Liver (tissue), 9 donors: Measurements from ENCODE around the gene CBLC. TPM values are rescaled to one million over a fixed set of nuclear protein-coding genes. Genes with fewer than 3 reads are reported as not detected.
A peak's percentile ranks its signal among the peaks of the same experiment; 100 is the strongest.

Experiments
- DNase-seq: peaks from one replicate; pipeline ENCODE4 v3.0.0-alpha.2; 2017; ENCODE audit warnings: low spot score
- H3K27ac ChIP-seq, 2 donors: one replicate each; pipeline ENCODE4 v1.7.0; 2013; ENCODE audit warnings: inconsistent platforms in 2 of 2, low read length in 2 of 2, control low read depth in 1 of 2, low read depth in 1 of 2, mild to moderate bottlenecking in 1 of 2
- H3K27me3 ChIP-seq, 4 donors: one replicate each; pipeline versions ENCODE4 v1.6.1 to v1.7.0; 2013; ENCODE audit warnings: low read length in 3 of 4, inconsistent platforms in 1 of 4, mild to moderate bottlenecking in 1 of 4, moderate library complexity in 1 of 4; ENCODE audit not compliant: control insufficient read depth in 4 of 4, insufficient read depth in 4 of 4
- H3K36me3 ChIP-seq, 4 donors: one replicate each; pipeline versions ENCODE4 v1.6.1 to v1.7.0; 2013; ENCODE audit warnings: low read length in 3 of 4, mild to moderate bottlenecking in 3 of 4, low read depth in 1 of 4, moderate library complexity in 1 of 4; ENCODE audit not compliant: control insufficient read depth in 4 of 4, insufficient read depth in 3 of 4
- H3K4me1 ChIP-seq, 4 donors: one replicate each; pipeline versions ENCODE4 v1.6.1 to v1.7.0; 2013; ENCODE audit warnings: low read length in 3 of 4, mild to moderate bottlenecking in 3 of 4, moderate library complexity in 1 of 4; ENCODE audit not compliant: control insufficient read depth in 4 of 4, insufficient read depth in 4 of 4
- H3K4me3 ChIP-seq, 3 donors: one replicate each; pipeline versions ENCODE4 v1.6.1 to v1.7.0; 2013; ENCODE audit warnings: low read length in 3 of 3, control low read depth in 1 of 3, low read depth in 1 of 3, mild to moderate bottlenecking in 1 of 3
- H3K9ac ChIP-seq, 2 donors: one replicate each; pipeline ENCODE4 v1.7.0; 2013; ENCODE audit warnings: low read length in 2 of 2, mild to moderate bottlenecking in 2 of 2, moderate library complexity in 2 of 2, control low read depth in 1 of 2, low read depth in 1 of 2
- H3K9me3 ChIP-seq, 4 donors: one replicate each; pipeline versions ENCODE4 v1.6.1 to v1.7.0; 2013; ENCODE audit warnings: low read length in 3 of 4; ENCODE audit not compliant: control insufficient read depth in 4 of 4
- CTCF ChIP-seq: fragments of 150-350 bp; IDR thresholded peaks from 2 replicates; pipeline ENCODE4 v1.5.1; 2017; ENCODE audit warnings: improper control_type of control experiment, low read depth, low read length; ENCODE audit not compliant: missing input control
- EGR1 ChIP-seq, 2 donors: IDR thresholded peaks; 2 replicates each; pipeline ENCODE4 v1.6.1; 2016 to 2018; ENCODE audit warnings: antibody characterized with exemption in 2 of 2, low read depth in 2 of 2
- FOXA1 ChIP-seq: IDR thresholded peaks from 2 replicates; pipeline ENCODE4 v1.6.1; 2016; ENCODE audit warnings: antibody characterized with exemption
- FOXA2 ChIP-seq: IDR thresholded peaks from 2 replicates; pipeline ENCODE4 v1.6.1; 2016; ENCODE audit warnings: antibody characterized with exemption
- GABPA ChIP-seq, 2 donors: IDR thresholded peaks in 1 of 2; conservative IDR thresholded peaks in 1 of 2; 2 replicates each; pipeline ENCODE4 v1.6.1; 2016; ENCODE audit warnings: antibody characterized with exemption in 2 of 2, mild to moderate bottlenecking in 1 of 2, moderate library complexity in 1 of 2
- HNF4A ChIP-seq, 2 donors: conservative IDR thresholded peaks; 2 replicates each; pipeline ENCODE4 v1.6.1; 2016; ENCODE audit warnings: antibody characterized with exemption in 2 of 2, mild to moderate bottlenecking in 2 of 2
- HNF4G ChIP-seq: IDR thresholded peaks from 2 replicates; pipeline ENCODE4 v1.6.1; 2016; ENCODE audit warnings: antibody characterized with exemption
- JUND ChIP-seq, 2 donors: IDR thresholded peaks; 2 replicates each; pipeline ENCODE4 v1.6.1; 2016; ENCODE audit warnings: antibody characterized with exemption in 2 of 2
- MAX ChIP-seq: IDR thresholded peaks from 2 replicates; pipeline ENCODE4 v1.6.1; 2016; ENCODE audit warnings: antibody characterized with exemption
- NR2F2 ChIP-seq: IDR thresholded peaks from 2 replicates; pipeline ENCODE4 v1.6.1; 2016; ENCODE audit warnings: antibody characterized with exemption
- RAD21 ChIP-seq, 2 donors: IDR thresholded peaks; 2 replicates each; pipeline ENCODE4 v1.6.1; 2016; ENCODE audit warnings: antibody characterized with exemption in 2 of 2, mild to moderate bottlenecking in 2 of 2
- REST ChIP-seq: IDR thresholded peaks from 2 replicates; pipeline ENCODE4 v1.6.1; 2016; ENCODE audit warnings: antibody characterized with exemption, mild to moderate bottlenecking
- RXRA ChIP-seq, 2 donors: IDR thresholded peaks; 2 replicates each; pipeline ENCODE4 v1.6.1; 2017 to 2018; ENCODE audit warnings: antibody characterized with exemption in 2 of 2, mild to moderate bottlenecking in 1 of 2
- SP1 ChIP-seq: IDR thresholded peaks from 2 replicates; pipeline ENCODE4 v1.6.1; 2018; ENCODE audit warnings: antibody characterized with exemption, mild to moderate bottlenecking
- TAF1 ChIP-seq: conservative IDR thresholded peaks from 2 replicates; pipeline ENCODE4 v1.6.1; 2016; ENCODE audit warnings: antibody characterized with exemption, mild to moderate bottlenecking
- YY1 ChIP-seq: IDR thresholded peaks from 2 replicates; pipeline ENCODE4 v1.6.1; 2016; ENCODE audit warnings: antibody characterized with exemption, mild to moderate bottlenecking
- ZBTB33 ChIP-seq: IDR thresholded peaks from 2 replicates; pipeline ENCODE4 v1.6.1; 2016; ENCODE audit warnings: antibody characterized with exemption
- WGBS: extraction: QIAGEN DNeasy Blood & Tissue Kit; methylation state at CpG from one replicate; pipeline ENCODE4 v1.1.7; 2013; 5-methylcytosine and 5-hydroxymethylcytosine counted together
- polyA plus RNA-seq, 2 donors: library from polyadenylated mRNA; stranded (reverse) in 1 of 2; unstranded in 1 of 2; fragments of 200-250 nt in 1 of 2; fragments of >200 nt in 1 of 2; fragmentation: Nextera tagmentation in 1 of 2; extraction: Ambion mirVana in 1 of 2; gene quantifications; one replicate each; pipeline versions ENCODE4 v1.2.1 to v1.2.3, GENCODE V29; 2013 to 2015
- total RNA-seq, 2 donors: library from RNA; depleted of rRNA; stranded (reverse); fragments of >200 nt; gene quantifications; one replicate each; pipeline ENCODE4 v1.2.3, GENCODE V29; 2014
- TF ChIP-seq, protein P1 (sequence below): IDR thresholded peaks from 2 replicates; pipeline ENCODE4 v1.6.1; 2016; ENCODE audit warnings: antibody characterized with exemption
- donor health status: healthy.
- donor health status: healthy.
- donor health status: healthy.
- donor health status: healthy.
- donor health status: healthy.

Gene CBLC
- total and polyA plus RNA-seq, 4 donors: 2.1 to 14.0 (median 8.8) TPM

- no peak overlapping the region for H3K4me3 ChIP-seq
- DNase-seq: no peak
- no peak overlapping the region for H3K9ac ChIP-seq
- H3K27me3 ChIP-seq: no peaks in the 10 kb centered on the region
- H3K27ac ChIP-seq: no peak overlapping the region
- H3K9me3 ChIP-seq: no peaks in the 10 kb centered on the region
- WGBS: 64% methylated on average over 10 of the region's 10 CpGs
- H3K36me3 ChIP-seq: peaks cover 0 to 2% (median 0%) of the 10 kb centered on the region in 4 donors
- H3K4me1 ChIP-seq: peaks cover 0 to 3% (median 2%) of the 10 kb centered on the region in 4 donors
- peak in 1 of 2 donors; percentile 11 for TF ChIP-seq HNF4A (conservative IDR thresholded peaks at IDR 0.05)
- TF ChIP-seq SP1: no peak
Observed at GRCh38 chr19:44822670-44823372, 45.1 kb downstream of the CBLC start.

- H3K9ac ChIP-seq: no peak overlapping the region
- H3K36me3 ChIP-seq: peaks cover 0 to 2% (median 0%) of the 10 kb centered on the region in 4 donors
- no peaks in the 10 kb centered on the region for H3K9me3 ChIP-seq
- DNase-seq: no peak
- H3K27me3 ChIP-seq: no peaks in the 10 kb centered on the region
- 49% methylated on average over 4 of the region's 4 CpGs for WGBS
- H3K4me1 ChIP-seq: peaks cover 0 to 2% (median under 1%) of the 10 kb centered on the region in 4 donors
- no peak for TF ChIP-seq FOXA1
- no peak for TF ChIP-seq RAD21 (IDR thresholded peaks at IDR 0.05)
- TF ChIP-seq MAX: no peak
- TF ChIP-seq JUND (IDR thresholded peaks at IDR 0.05): no peak
- no peak for TF ChIP-seq YY1
- no peak for TF ChIP-seq SP1
- TF ChIP-seq FOXA2: no peak
- no peak for TF ChIP-seq ZBTB33
- TF ChIP-seq, protein P1, sequence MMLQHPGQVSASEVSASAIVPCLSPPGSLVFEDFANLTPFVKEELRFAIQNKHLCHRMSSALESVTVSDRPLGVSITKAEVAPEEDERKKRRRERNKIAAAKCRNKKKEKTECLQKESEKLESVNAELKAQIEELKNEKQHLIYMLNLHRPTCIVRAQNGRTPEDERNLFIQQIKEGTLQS: no peak
- no peak for TF ChIP-seq EGR1 (IDR thresholded peaks at IDR 0.05; ENCODE audit: low read depth in 2 of 2)
- no peak for TF ChIP-seq HNF4G
- TF ChIP-seq GABPA (IDR thresholded peaks at IDR 0.05 in 1 of 2, conservative IDR thresholded peaks at IDR 0.05 in 1 of 2): no peak
- no peak for TF ChIP-seq HNF4A (conservative IDR thresholded peaks at IDR 0.05)
- no peak for TF ChIP-seq NR2F2
- TF ChIP-seq RXRA (IDR thresholded peaks at IDR 0.05): no peak
- no peak for TF ChIP-seq TAF1
- TF ChIP-seq REST: no peak
- no peak for TF ChIP-seq CTCF
- H3K4me3 ChIP-seq: no peak overlapping the region
- H3K27ac ChIP-seq: no peak overlapping the region
Observed at GRCh38 chr19:44823373-44823698, 45.6 kb downstream of the CBLC start.
